MM.1S (cell line): ENCODE data around the gene RXRA.

Experiments
- DNase-seq: peaks from one replicate; pipeline ENCODE4 v3.0.0-alpha.2; 2015
- H2AFZ ChIP-seq: fragments of 300-600 bp; sonication (generic); 2 replicates; pipeline ENCODE4 v1.6.0; 2016; ENCODE audit warnings: antibody characterized with exemption, low read length
- H3F3A ChIP-seq: fragments of 300-600 bp; sonication (generic); 2 replicates; pipeline ENCODE4 v1.6.1; 2016; ENCODE audit warnings: mild to moderate bottlenecking, antibody characterized with exemption, low read length, moderate library complexity, mixed read lengths; ENCODE audit not compliant: insufficient read depth
- H3K27ac ChIP-seq: fragments of 300-600 bp; sonication (generic); 2 replicates; pipeline ENCODE4 v1.5.1; 2016; ENCODE audit warnings: mild to moderate bottlenecking, low read length
- H3K27me3 ChIP-seq: fragments of 300-600 bp; sonication (generic); replicated peaks from 2 replicates; pipeline ENCODE4 v1.6.0; 2016; ENCODE audit warnings: low read length; ENCODE audit not compliant: insufficient read depth
- H3K36me3 ChIP-seq: fragments of 300-600 bp; sonication (generic); replicated peaks from 2 replicates; pipeline ENCODE4 v1.6.1; 2016; ENCODE audit warnings: mild to moderate bottlenecking, low read length, mixed read lengths; ENCODE audit not compliant: insufficient read depth
- H3K4me1 ChIP-seq: fragments of 300-600 bp; sonication (generic); 2 replicates; pipeline ENCODE4 v1.6.1; 2016; ENCODE audit warnings: low read length, mixed read lengths
- H3K4me2 ChIP-seq: fragments of 300-600 bp; sonication (generic); 2 replicates; pipeline ENCODE4 v1.6.0; 2016; ENCODE audit warnings: low read depth, low read length
- H3K4me3 ChIP-seq: fragments of 300-600 bp; sonication (generic); 2 replicates; pipeline ENCODE4 v1.5.1; 2016; ENCODE audit warnings: low read length, mixed read lengths
- H3K79me2 ChIP-seq: fragments of 300-600 bp; sonication (generic); 2 replicates; pipeline ENCODE4 v1.6.1; 2016; ENCODE audit warnings: mixed run types, low read length, mixed read lengths
- H3K9ac ChIP-seq: fragments of 300-600 bp; sonication (generic); 2 replicates; pipeline ENCODE4 v1.6.1; 2016; ENCODE audit warnings: low read length, mixed read lengths
- H3K9me2 ChIP-seq: fragments of 300-600 bp; sonication (generic); replicated peaks from 2 replicates; pipeline ENCODE4 v1.6.1; 2016; ENCODE audit warnings: mild to moderate bottlenecking, low read length, mixed read lengths; ENCODE audit not compliant: insufficient read depth
- H3K9me3 ChIP-seq: fragments of 300-600 bp; sonication (generic); replicated peaks from 2 replicates; pipeline ENCODE4 v1.6.1; 2016; ENCODE audit warnings: mild to moderate bottlenecking, low read length, mixed read lengths; ENCODE audit not compliant: insufficient read depth
- H4K20me1 ChIP-seq: fragments of 300-600 bp; sonication (generic); 2 replicates; pipeline ENCODE4 v1.6.1; 2016; ENCODE audit warnings: mild to moderate bottlenecking, low read length, moderate library complexity, mixed read lengths; ENCODE audit not compliant: insufficient read depth
- EZH2 ChIP-seq: fragments of 300-600 bp; sonication (generic); optimal IDR thresholded peaks from 2 replicates; pipeline ENCODE3; 2017; ENCODE audit warnings: low read depth, mild to moderate bottlenecking, antibody characterized with exemption, low read length, mixed read lengths
- EZH2phosphoT487 ChIP-seq: fragments of 300-600 bp; sonication (generic); IDR thresholded peaks from 2 replicates; pipeline ENCODE4 v1.6.1; 2018; ENCODE audit warnings: antibody characterized with exemption, low read length
- TF ChIP-seq, protein P1 (sequence below): fragments of 300-600 bp; sonication (generic); IDR thresholded peaks from 2 replicates; pipeline ENCODE4 v1.5.1; 2016; ENCODE audit warnings: antibody characterized with exemption, low read length, mixed read lengths

Gene RXRA

DNA sequence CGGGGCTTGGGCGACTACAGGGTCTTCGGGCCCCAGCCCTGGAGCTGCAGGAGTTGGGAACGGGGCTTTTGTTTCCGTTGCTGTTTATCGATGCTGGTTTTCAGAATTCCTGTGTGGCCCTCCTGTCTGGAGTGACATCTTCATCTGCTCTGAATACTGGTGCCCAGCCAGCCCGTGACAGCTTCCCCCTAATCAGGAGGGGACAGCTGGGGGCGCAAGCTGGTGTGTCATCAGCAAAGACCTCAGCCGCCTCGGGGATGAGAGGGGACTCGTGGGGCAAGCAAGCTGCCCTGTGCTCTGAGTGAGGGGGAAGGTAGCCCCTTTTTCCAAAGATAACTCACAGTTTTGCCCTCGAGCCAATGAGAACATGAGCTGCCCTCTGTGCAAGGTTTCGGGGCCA, 110.7 kb downstream of the RXRA start:
- peaks cover 2% of the 10 kb centered on the region; the same call in 1 of the 2 replicates for H3K27me3 ChIP-seq
- no peaks in the 10 kb centered on the region for H3K36me3 ChIP-seq
- no peak overlapping the region for H3K4me3 ChIP-seq
- TF ChIP-seq EZH2phosphoT487 (no peak), EZH2 (no peak)
- TF ChIP-seq, protein P1, sequence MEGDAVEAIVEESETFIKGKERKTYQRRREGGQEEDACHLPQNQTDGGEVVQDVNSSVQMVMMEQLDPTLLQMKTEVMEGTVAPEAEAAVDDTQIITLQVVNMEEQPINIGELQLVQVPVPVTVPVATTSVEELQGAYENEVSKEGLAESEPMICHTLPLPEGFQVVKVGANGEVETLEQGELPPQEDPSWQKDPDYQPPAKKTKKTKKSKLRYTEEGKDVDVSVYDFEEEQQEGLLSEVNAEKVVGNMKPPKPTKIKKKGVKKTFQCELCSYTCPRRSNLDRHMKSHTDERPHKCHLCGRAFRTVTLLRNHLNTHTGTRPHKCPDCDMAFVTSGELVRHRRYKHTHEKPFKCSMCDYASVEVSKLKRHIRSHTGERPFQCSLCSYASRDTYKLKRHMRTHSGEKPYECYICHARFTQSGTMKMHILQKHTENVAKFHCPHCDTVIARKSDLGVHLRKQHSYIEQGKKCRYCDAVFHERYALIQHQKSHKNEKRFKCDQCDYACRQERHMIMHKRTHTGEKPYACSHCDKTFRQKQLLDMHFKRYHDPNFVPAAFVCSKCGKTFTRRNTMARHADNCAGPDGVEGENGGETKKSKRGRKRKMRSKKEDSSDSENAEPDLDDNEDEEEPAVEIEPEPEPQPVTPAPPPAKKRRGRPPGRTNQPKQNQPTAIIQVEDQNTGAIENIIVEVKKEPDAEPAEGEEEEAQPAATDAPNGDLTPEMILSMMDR: no peak
- H3K9me2 ChIP-seq: no peaks in the 10 kb centered on the region
- no peak overlapping the region for H2AFZ ChIP-seq
- no peaks in the 10 kb centered on the region for H3K79me2 ChIP-seq
- no peak overlapping the region for H3K4me2 ChIP-seq
- no peaks in the 10 kb centered on the region for H4K20me1 ChIP-seq
- no peaks in the 10 kb centered on the region for H3K4me1 ChIP-seq
- no peaks in the 10 kb centered on the region for H3F3A ChIP-seq
- no peak for DNase-seq
- no peak overlapping the region for H3K27ac ChIP-seq
- H3K9me3 ChIP-seq: no peaks in the 10 kb centered on the region
- H3K9ac ChIP-seq: no peak overlapping the region

- TF ChIP-seq, protein P1: no peak
- TF ChIP-seq EZH2phosphoT487 (no peak), EZH2 (no peak)
- H3K9ac ChIP-seq: no peak overlapping the region
- no peaks in the 10 kb centered on the region for H3K4me1 ChIP-seq
Observed at GRCh38 chr9:134437403-134438194, 111.3 kb downstream of the RXRA start.

GRCh38 chr9:134438195-134438788, 112.0 kb downstream of the RXRA start:
- Histone ChIP-seq H3K4me3 (no peak overlapping the region), H3K9ac (no peak overlapping the region), H3K79me2 (no peaks in the 10 kb centered on the region), H3K4me2 (no peak overlapping the region), H3K9me2 (no peaks in the 10 kb centered on the region), H4K20me1 (no peaks in the 10 kb centered on the region), H2AFZ (no peak overlapping the region), H3K27ac (no peak overlapping the region), H3K4me1 (no peaks in the 10 kb centered on the region), H3K9me3 (no peaks in the 10 kb centered on the region), H3F3A (no peaks in the 10 kb centered on the region), H3K36me3 (no peaks in the 10 kb centered on the region), H3K27me3 (peaks cover 14% of the 10 kb centered on the region)
- TF ChIP-seq EZH2 (no peak), EZH2phosphoT487 (no peak)
- TF ChIP-seq, protein P1: no peak
- no peak for DNase-seq

More at GRCh38 chr9:134437403-134438194, 111.3 kb downstream of the RXRA start:
- Histone ChIP-seq H3K79me2 (no peaks in the 10 kb centered on the region), H2AFZ (no peak overlapping the region), H4K20me1 (no peaks in the 10 kb centered on the region), H3K9me2 (no peaks in the 10 kb centered on the region), H3K27me3 (peaks cover 9% of the 10 kb centered on the region), H3K9me3 (no peaks in the 10 kb centered on the region), H3K27ac (no peak overlapping the region), H3K4me3 (no peak overlapping the region), H3K36me3 (no peaks in the 10 kb centered on the region), H3F3A (no peaks in the 10 kb centered on the region), H3K4me2 (no peak overlapping the region)
- DNase-seq: no peak
